HG03196 (cell line): ENCODE measurements around the gene SRP14.

Experiments
- ATAC-seq: cut with Tn5 transposase; IDR thresholded peaks from one replicate; pipeline ENCODE4 v1.9.1; 2021; ENCODE audit not compliant: unreplicated experiment

SRP14 gene

DNA sequence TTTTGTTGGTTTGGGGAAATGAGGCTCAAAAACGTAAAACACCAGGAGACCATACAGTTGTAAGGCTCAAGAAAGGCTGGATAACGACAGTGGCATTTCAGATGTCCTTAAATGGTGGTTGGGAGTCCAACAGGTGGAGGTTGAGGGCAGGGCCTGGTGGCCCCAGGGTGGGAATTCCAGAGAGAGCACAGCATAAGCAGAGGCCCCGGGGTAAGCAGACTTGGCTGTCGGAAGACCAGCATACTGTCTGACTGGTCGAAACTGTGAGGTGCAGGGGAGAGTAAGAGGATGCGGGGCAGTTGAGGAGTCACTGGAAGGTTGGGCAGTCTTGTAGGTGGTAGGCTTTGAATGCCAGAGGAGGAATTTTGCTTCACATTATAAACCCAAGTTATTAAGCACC, 48.3 kb downstream of the SRP14 start:
- ATAC-seq: no peak

- ATAC-seq: no peak
These were observed 51.2 kb downstream of the SRP14 start for GRCh38 chr15:39987821-39988220.
